CD14-positive monocyte (primary cell): ENCODE results near the gene ZEB1. TPM values are rescaled to one million over a fixed set of nuclear protein-coding genes. Genes with fewer than 3 reads are reported as not detected.
"Not testable (repeated sequence)": the region's sequence is repeated elsewhere in the genome, so short reads cannot be mapped to it uniquely, and the experiment has no call there.

Source experiments
- DNase-seq, 3 donors: peaks; one replicate each; pipeline ENCODE4 v3.0.0-alpha.2; 2011 to 2022
- H2AFZ ChIP-seq: 2 replicates; pipeline ENCODE4 v1.6.0; 2012; ENCODE audit warnings: mild to moderate bottlenecking, low read depth, low read length, inconsistent platforms; ENCODE audit not compliant: insufficient read depth, poor library complexity, severe bottlenecking
- H3K27ac ChIP-seq, 2 donors: 1 replicate in 1 of 2; 2 replicates in 1 of 2; pipeline ENCODE4 v1.5.1; 2012 to 2013; ENCODE audit warnings: low read length in 2 of 2, control low read depth in 1 of 2, inconsistent platforms in 1 of 2, low read depth in 1 of 2, mild to moderate bottlenecking in 1 of 2
- H3K27me3 ChIP-seq, 2 donors: one replicate each; pipeline versions ENCODE4 v1.6.0 to v1.6.1; 2011 to 2013; ENCODE audit warnings: low read length in 2 of 2; ENCODE audit not compliant: control insufficient read depth in 2 of 2, insufficient read depth in 2 of 2
- H3K36me3 ChIP-seq, 2 donors: replicated peaks in 1 of 2; 1 replicate in 1 of 2; 2 replicates in 1 of 2; pipeline versions ENCODE4 v1.5.1 to v1.6.1; 2012 to 2013; ENCODE audit warnings: low read length in 2 of 2, control low read depth in 1 of 2, inconsistent platforms in 1 of 2, mild to moderate bottlenecking in 1 of 2; ENCODE audit not compliant: insufficient read depth in 2 of 2, control insufficient read depth in 1 of 2
- H3K4me1 ChIP-seq, 2 donors: 1 replicate in 1 of 2; 2 replicates in 1 of 2; pipeline versions ENCODE4 v1.5.1 to v1.6.1; 2012 to 2013; ENCODE audit warnings: low read length in 2 of 2, control low read depth in 1 of 2, inconsistent platforms in 1 of 2, mild to moderate bottlenecking in 1 of 2, moderate library complexity in 1 of 2; ENCODE audit not compliant: insufficient read depth in 2 of 2, control insufficient read depth in 1 of 2
- H3K4me2 ChIP-seq: replicated peaks from 2 replicates; pipeline ENCODE3; 2012; ENCODE audit warnings: low read length, moderate library complexity, mild to moderate bottlenecking; ENCODE audit not compliant: poor library complexity, severe bottlenecking; ENCODE audit errors: extremely low read depth
- H3K4me3 ChIP-seq, 3 experiments: fragments of 200-600 bp in 1 of 3; sonication (generic) in 1 of 3; replicated peaks in 1 of 3; 1 replicate in 2 of 3; 2 replicates in 1 of 3; pipeline ENCODE4 v1.5.1; 2011 to 2013; ENCODE audit warnings: low read length in 3 of 3, mild to moderate bottlenecking in 3 of 3, control low read depth in 2 of 3, low read depth in 2 of 3, inconsistent platforms in 1 of 3, moderate library complexity in 1 of 3
- H3K79me2 ChIP-seq: 2 replicates; pipeline ENCODE4 v1.6.0; 2012; ENCODE audit warnings: mild to moderate bottlenecking, control low read depth, inconsistent platforms, low read length, moderate library complexity; ENCODE audit not compliant: insufficient read depth
- H3K9ac ChIP-seq: 2 replicates; pipeline ENCODE4 v1.6.0; 2017; ENCODE audit warnings: low read length, mild to moderate bottlenecking; ENCODE audit not compliant: insufficient read depth, poor library complexity, severe bottlenecking
- H3K9me3 ChIP-seq, 2 donors: replicated peaks in 1 of 2; 1 replicate in 1 of 2; 2 replicates in 1 of 2; pipeline versions ENCODE4 v1.5.1 to v1.6.1; 2012 to 2013; ENCODE audit warnings: low read length in 2 of 2, control low read depth in 1 of 2; ENCODE audit not compliant: control insufficient read depth in 1 of 2, insufficient read depth in 1 of 2
- H4K20me1 ChIP-seq: 2 replicates; pipeline ENCODE4 v1.6.0; 2012; ENCODE audit warnings: mild to moderate bottlenecking, low read length, control low read depth, moderate library complexity; ENCODE audit not compliant: insufficient read depth
- H3K27ac Mint-ChIP-seq, 7 donors: one replicate each; pipeline ENCODE4 v1.8.0; 2020; ENCODE audit warnings: mild to moderate bottlenecking in 7 of 7, mixed read lengths in 7 of 7, moderate library complexity in 6 of 7, inconsistent platforms in 2 of 7
- H3K27me3 Mint-ChIP-seq, 3 donors: one replicate each; pipeline ENCODE4 v1.8.0; 2021 to 2022; ENCODE audit warnings: low read depth in 3 of 3, mild to moderate bottlenecking in 3 of 3, mixed read lengths in 3 of 3, moderate library complexity in 3 of 3, inconsistent platforms in 1 of 3
- H3K36me3 Mint-ChIP-seq, 2 donors: one replicate each; pipeline ENCODE4 v1.8.0; 2020; ENCODE audit warnings: mixed read lengths in 2 of 2, inconsistent platforms in 1 of 2, mild to moderate bottlenecking in 1 of 2
- H3K4me1 Mint-ChIP-seq: one replicate; pipeline ENCODE4 v1.8.0; 2020; ENCODE audit warnings: mild to moderate bottlenecking, mixed read lengths
- H3K4me3 Mint-ChIP-seq, 2 donors: one replicate each; pipeline ENCODE4 v1.8.0; 2020; ENCODE audit warnings: mild to moderate bottlenecking in 2 of 2, mixed read lengths in 2 of 2, moderate library complexity in 1 of 2
- H3K9me3 Mint-ChIP-seq, 7 donors: one replicate each; pipeline ENCODE4 v1.8.0; 2020 to 2022; ENCODE audit warnings: mixed read lengths in 7 of 7, mild to moderate bottlenecking in 6 of 7, moderate library complexity in 6 of 7, inconsistent platforms in 2 of 7
- WGBS: methylation state at CpG from one replicate; pipeline ENCODE4 v1.1.5; 2013; ENCODE audit warnings: missing lambda C conversion rate; ENCODE audit not compliant: insufficient coverage; 5-methylcytosine and 5-hydroxymethylcytosine counted together
- intact Hi-C, 2 donors: fragments of 100-400 bp; cut with micrococcal nuclease; formaldehyde crosslinking; loops; one replicate each; pipeline versions ENCODE4 v1.15.0 to v1.15.1; 2023
- polyA plus RNA-seq, 3 donors: library from polyadenylated mRNA; depleted of rRNA in 1 of 3; unstranded in 2 of 3; stranded (reverse) in 1 of 3; fragments of 300-500 nt in 2 of 3; fragments of >200 nt in 1 of 3; fragmentation: Illumina TruSeq in 2 of 3; gene quantifications; 1 replicate in 2 of 3; 2 replicates in 1 of 3; pipeline ENCODE4 v1.2.3, GENCODE V29; 2012 to 2021
- TF ChIP-seq, protein P1 (sequence below): fragments of 200-600 bp; IDR thresholded peaks from one replicate; pipeline ENCODE4 v1.8.0; 2022; ENCODE audit warnings: antibody characterized with exemption, mild to moderate bottlenecking

The ZEB1 gene
- polyA plus RNA-seq, 3 donors = 0.13 to 0.20 TPM; not detected in 1

DNA sequence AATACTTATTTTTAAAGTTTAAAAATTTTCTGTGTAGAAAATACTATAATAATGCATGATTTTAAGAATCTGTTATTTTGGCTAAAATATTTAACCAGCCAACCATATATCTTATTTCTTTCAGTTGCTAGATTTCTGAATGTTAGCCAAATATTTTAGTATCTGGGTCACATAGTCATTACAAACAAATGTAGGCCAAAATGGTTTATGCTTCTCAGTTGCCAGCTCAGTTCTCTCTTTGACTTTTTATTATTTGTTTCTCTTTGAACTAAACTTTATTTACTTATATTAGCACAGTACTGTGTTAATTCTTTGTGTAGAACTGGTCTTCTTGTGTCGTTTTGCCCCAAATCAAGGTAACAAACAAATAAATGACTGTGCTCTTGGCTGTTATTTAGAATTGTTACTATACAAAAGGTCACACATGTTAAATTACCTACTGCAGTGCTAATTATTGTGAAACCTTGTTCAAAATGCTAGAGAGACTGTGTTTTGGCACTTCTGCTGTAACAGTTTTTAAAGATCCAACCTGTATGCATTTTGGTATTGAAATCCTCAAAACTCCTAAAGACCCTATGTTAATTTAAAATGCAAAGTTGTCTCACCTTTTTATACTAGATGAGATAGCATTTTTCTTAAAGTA is 39.8 kb downstream of the ZEB1 start:
- Histone ChIP-seq H4K20me1 (no peaks in the 10 kb centered on the region), H3K4me1 (no peaks in the 10 kb centered on the region), H3K4me2 (no peak overlapping the region), H3K9ac (no peak overlapping the region), H3K4me3 (no peak overlapping the region), H3K36me3 (no peaks in the 10 kb centered on the region), H3K27ac (no peak overlapping the region), H3K27me3 (no peaks in the 10 kb centered on the region), H3K9me3 (peaks cover 11 to 28% of the 10 kb centered on the region in 2 donors), H2AFZ (no peak overlapping the region), H3K79me2 (no peaks in the 10 kb centered on the region)
- intact Hi-C loops = no loop called here
- WGBS = no CpG with 5 or more reads among the region's 1 CpG
- Mint-ChIP-seq H3K27ac (no peak overlapping the region), H3K9me3 (peaks cover 20 to 31% (median 26%) of the 10 kb centered on the region in 7 donors), H3K4me3 (no peak overlapping the region), H3K4me1 (no peaks in the 10 kb centered on the region), H3K36me3 (no peaks in the 10 kb centered on the region), H3K27me3 (peaks cover 0 to 1% (median 0%) of the 10 kb centered on the region in 3 donors)
- DNase-seq = no peak
- TF ChIP-seq, protein P1, sequence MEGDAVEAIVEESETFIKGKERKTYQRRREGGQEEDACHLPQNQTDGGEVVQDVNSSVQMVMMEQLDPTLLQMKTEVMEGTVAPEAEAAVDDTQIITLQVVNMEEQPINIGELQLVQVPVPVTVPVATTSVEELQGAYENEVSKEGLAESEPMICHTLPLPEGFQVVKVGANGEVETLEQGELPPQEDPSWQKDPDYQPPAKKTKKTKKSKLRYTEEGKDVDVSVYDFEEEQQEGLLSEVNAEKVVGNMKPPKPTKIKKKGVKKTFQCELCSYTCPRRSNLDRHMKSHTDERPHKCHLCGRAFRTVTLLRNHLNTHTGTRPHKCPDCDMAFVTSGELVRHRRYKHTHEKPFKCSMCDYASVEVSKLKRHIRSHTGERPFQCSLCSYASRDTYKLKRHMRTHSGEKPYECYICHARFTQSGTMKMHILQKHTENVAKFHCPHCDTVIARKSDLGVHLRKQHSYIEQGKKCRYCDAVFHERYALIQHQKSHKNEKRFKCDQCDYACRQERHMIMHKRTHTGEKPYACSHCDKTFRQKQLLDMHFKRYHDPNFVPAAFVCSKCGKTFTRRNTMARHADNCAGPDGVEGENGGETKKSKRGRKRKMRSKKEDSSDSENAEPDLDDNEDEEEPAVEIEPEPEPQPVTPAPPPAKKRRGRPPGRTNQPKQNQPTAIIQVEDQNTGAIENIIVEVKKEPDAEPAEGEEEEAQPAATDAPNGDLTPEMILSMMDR = no peak

DNA sequence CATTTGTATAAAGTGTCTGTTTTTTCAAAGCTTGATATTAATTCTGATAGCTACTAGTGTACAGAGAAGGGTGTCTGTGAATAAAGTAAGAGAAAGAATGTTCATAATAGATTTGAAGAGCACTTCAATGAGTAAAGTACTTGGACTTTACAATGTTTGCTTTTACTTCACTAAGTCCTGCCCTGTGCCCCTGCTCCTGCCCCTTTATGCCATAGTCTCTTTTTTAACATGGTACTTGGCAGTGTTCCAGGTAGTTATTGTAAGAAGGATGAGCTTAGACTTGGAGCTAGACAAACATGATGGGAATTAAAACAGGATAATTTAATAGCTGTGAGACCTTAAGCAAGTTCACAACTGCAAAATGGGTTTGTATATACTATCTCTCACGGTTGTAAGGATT is 41.0 kb downstream of the ZEB1 start:
- Mint-ChIP-seq H3K9me3 (peaks cover 21 to 38% (median 28%) of the 10 kb centered on the region in 7 donors), H3K4me3 (no peak overlapping the region), H3K36me3 (no peaks in the 10 kb centered on the region), H3K27me3 (peaks cover 0 to 1% (median 0%) of the 10 kb centered on the region in 3 donors), H3K4me1 (no peaks in the 10 kb centered on the region), H3K27ac (no peak overlapping the region)
- WGBS = no CpG with 5 or more reads among the region's 1 CpG
- H3K9me3 ChIP-seq = peaks cover 11 to 29% of the 10 kb centered on the region in 2 donors
- H3K4me1 ChIP-seq = no peaks in the 10 kb centered on the region
- TF ChIP-seq, protein P1 = no peak
- no peak overlapping the region for H3K9ac ChIP-seq
- no peak for DNase-seq
- H3K27me3 ChIP-seq = no peaks in the 10 kb centered on the region
- no peaks in the 10 kb centered on the region for H4K20me1 ChIP-seq
- no peaks in the 10 kb centered on the region for H3K36me3 ChIP-seq
- H3K4me3 ChIP-seq = no peak overlapping the region
- no peak overlapping the region for H3K27ac ChIP-seq
- H3K4me2 ChIP-seq = no peak overlapping the region
- H2AFZ ChIP-seq = no peak overlapping the region
- no peaks in the 10 kb centered on the region for H3K79me2 ChIP-seq
- intact Hi-C loops = no loop called here

DNA sequence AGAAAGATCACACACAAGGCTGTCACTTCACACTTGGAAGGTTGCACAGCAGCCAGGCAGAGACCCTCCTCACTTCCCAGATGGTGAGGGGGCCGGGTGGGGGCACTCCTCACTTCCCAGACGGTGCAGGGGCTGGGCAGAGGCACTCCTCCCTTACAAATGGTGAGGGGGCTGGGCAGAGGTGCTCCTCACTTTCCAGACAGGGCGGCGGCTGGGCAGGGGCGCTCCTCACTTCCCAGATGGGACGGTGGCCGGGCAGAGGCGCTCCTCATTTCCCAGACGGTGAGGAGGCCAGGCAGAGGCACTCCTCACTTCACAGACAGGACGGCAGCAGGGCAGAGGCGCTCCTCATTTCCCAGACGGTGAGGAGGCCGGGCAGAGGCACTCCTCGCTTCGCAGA is 42.5 kb downstream of the ZEB1 start:
- H3K4me3 ChIP-seq, DNase-seq, H3K27me3 Mint-ChIP-seq, H3K4me2 ChIP-seq, H3K36me3 ChIP-seq, H3K27ac ChIP-seq, H3K4me1 Mint-ChIP-seq, H3K36me3 Mint-ChIP-seq, H3K27ac Mint-ChIP-seq, H3K27me3 ChIP-seq, H4K20me1 ChIP-seq, H3K4me3 Mint-ChIP-seq, H3K9ac ChIP-seq, H3K79me2 ChIP-seq, H3K4me1 ChIP-seq, intact Hi-C loops, H2AFZ ChIP-seq: not testable (repeated sequence)
- 100% methylated on average over 3 of the region's 15 CpGs for WGBS
- H3K9me3 Mint-ChIP-seq = peaks cover 21 to 38% (median 28%) of the 10 kb centered on the region in 7 donors
- peaks cover 11 to 29% of the 10 kb centered on the region in 2 donors for H3K9me3 ChIP-seq
